HG02798 (cell line): ENCODE measurements around the gene FBL.
A peak's percentile ranks its signal among the peaks of the same experiment; 100 is the strongest.

Experiments used
- ATAC-seq: cut with Tn5 transposase; IDR thresholded peaks from one replicate; pipeline ENCODE4 v1.9.1; 2021; ENCODE audit warnings: mild to moderate bottlenecking; ENCODE audit not compliant: unreplicated experiment, poor library complexity

The FBL gene

DNA sequence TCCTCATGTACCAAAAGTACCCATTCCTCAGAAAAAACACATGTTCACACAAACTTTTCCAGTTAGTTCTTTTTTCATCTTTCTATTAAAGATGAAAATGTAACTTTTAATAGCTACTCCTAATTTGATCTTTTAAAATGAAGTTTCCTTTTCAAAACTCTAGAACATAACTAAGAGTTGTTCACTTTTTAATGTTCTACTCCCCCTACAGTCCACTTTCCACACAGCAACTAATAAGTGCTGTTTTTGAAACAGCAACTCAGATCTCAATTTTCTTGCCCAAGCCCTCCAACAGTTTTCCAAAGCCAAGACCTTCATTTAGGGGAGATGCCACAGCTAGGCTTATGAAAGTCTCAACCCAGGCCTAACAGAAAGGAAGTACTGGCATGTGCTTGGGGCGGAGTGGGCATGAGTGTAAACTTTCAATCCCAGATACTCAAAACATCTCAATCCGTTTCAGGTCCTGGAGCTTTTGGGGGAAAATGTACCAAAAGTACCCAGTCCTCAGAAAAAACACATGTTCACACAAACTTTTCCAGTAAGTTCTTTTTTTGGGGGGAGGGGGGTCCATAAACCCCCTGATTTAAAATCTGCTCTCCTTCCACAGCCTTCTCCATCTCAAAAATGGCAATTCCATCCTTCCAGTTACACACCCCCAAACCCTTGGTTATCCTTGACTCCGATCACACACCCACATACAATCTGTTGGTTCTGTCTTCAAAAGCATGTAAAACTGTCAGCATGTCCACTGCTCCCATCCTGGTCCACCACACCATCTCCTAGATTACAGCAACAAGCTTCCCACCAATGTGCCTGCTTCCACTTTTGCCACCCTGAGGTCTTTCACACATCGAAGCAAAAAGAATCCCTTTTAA, 2.0 kb downstream of the FBL start:
- ATAC-seq, result no peak

DNA sequence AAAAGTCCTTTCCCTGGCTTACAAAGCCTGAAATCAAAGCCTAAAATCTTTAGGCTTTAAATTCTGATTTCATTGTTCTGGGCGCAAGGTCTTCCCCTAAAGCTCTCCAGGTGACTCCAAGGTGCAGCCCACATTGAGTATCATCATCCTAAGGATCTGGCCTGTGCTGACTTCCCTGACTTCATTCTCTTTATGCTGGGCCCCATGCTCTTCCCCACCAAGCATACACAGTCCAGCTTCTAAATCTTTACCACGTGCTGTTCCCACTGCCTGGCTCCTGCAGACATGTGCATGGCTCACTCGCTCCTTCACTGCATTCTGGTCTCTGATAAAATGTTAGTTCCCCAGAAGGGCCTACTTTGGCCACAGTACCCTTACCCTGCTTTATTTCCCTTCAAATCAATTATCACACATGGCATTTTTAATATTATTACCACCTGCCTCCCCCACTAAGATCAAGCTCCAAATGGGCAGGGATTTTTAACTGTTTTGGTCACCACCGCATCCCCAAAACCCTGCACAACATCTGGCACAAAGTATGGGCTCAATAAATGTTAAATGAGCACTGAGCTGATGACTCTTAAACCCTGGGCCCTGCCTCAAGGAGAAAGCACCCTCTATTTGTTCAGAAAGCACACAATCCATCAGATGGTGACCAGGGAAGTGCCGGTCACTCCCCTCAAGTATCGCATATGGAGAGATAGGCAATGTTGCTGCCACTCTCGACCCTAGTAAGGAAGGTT, 3.3 kb downstream of the FBL start:
- no peak for ATAC-seq

DNA sequence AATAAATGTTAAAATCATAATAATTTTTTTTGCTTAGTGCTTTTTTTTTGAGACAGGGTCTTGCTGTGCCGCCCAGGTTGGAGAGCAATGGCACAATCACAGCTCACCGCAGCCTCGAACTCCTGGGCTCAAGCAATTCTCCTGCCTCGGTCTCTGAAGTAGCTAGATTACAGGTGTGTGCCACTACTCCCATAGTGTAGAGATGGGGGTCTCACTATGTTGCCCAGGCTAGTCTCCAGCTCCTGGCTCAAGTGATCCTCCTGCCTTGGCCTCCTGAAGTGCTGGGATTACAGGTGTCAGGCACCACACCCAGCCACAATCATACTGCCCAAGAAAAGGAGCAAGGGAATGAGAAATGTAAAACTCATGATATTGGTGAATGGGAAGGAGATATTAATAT, 5.1 kb downstream of the FBL start:
- ATAC-seq, result no peak

DNA sequence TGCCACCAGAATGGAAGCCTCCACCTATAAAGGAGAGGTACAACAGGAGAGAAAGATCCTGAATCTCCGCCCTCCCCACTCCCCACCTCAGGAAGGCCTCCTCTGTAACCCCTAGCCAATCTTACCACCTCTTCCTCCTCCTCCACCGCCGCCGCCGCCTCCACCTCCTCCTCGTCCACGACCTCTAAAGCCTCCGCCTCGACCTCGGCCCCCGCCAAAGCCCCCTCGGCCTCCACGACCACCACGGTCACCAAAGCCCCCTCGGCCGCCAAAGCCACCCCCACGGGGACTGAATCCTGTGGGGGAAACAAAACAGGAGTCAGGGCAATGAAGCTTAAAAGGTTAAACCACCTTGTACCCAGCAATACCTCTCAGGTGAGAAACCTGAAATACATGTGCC, 5.7 kb downstream of the FBL start:
- no peak for ATAC-seq

DNA sequence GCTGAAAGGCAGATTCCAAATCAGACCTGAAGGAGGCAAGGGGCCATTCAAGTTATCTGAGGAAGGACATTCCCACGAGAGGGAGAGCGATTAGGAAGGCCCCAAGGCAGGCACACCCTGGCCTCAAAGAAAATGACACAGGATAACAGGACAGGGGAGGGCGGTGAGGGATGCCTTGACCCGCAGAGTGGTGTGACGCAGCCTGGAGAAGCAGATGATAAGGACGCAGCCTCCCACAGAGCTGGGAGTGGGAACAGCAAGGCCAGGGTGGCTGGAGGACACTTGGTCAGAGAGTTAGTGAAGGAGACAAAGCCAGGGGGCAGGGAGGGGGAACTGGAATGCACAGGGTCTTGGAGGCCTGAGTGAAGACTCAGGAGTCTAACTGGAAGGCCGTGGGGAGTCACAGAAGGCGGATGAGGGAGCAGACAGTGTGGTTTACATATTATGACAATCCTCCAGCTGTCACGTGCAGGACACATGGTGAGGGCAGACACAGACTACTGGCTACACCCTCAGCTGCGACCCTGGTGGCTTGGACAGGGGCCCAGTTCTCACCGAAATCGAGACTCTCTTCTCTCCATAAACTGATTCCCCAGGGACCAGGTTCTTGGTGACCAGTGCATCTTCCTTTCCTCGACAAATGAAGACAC, 6.4 kb downstream of the FBL start:
- no peak for ATAC-seq

DNA sequence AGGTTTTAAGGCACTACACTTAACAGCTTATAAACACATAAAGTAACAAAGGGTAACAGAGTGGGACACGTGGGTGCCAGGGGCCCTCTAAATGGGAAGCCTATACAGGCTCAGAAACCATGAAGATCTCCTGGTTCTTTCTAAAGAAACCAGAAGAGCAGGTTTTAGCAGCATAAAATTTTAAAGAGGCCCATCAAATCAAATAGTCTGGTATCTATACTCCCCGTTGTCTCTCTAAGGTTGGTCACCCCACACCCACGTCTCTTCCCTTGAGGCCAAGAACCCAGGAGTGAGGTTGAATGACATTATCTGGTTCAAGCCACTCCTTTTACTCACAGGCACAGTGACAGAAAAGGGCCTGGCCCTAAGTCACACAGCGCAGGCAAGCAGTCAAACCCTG, 7.6 kb downstream of the FBL start:
- ATAC-seq, result no peak

DNA sequence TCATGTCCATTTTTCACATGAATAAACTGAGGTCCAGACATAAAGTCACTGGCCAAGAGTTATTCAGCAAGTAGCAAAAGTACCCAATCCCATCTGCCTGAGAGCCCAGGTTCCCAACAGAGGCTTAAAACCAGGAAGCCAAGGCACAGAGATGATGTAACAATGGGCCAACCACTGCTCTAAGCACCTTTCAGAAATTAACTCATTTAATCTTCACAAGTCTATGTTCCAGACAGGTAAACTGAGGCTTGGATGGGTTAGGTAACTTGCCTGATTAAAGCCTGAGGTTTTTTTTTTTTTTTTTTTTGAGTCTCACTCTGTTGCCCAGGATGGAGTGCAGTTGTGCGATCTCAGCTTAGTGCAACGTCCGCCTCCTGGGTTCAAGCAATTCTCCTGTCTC, 8.2 kb downstream of the FBL start:
- no peak for ATAC-seq

DNA sequence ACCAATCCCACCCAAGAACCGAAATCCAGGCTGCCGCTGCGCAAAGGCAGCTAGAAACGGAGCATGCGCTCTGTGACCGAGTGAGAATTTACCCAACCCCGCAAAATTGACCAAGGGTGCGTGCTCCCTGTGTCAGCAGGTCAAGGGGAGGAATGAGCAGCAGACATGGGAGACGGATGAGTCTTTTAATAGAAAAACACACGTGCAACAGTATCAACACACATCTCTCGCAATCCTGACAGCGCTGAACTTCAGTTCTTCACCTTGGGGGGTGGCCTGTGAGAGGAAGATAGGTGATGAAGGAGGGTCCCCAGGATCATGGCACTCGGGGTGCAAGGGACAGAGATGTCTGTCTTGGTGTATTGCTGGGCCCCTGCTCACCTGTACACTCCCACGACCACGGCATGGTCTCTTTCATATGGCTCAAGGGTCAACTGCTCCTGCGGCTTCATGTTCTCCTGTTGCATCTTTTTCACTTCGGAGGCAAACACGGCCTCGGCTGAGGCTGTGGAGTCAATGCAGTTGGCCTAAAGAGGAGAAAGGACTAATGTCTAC, 11.8 kb downstream of the FBL start:
- no peak for ATAC-seq

DNA sequence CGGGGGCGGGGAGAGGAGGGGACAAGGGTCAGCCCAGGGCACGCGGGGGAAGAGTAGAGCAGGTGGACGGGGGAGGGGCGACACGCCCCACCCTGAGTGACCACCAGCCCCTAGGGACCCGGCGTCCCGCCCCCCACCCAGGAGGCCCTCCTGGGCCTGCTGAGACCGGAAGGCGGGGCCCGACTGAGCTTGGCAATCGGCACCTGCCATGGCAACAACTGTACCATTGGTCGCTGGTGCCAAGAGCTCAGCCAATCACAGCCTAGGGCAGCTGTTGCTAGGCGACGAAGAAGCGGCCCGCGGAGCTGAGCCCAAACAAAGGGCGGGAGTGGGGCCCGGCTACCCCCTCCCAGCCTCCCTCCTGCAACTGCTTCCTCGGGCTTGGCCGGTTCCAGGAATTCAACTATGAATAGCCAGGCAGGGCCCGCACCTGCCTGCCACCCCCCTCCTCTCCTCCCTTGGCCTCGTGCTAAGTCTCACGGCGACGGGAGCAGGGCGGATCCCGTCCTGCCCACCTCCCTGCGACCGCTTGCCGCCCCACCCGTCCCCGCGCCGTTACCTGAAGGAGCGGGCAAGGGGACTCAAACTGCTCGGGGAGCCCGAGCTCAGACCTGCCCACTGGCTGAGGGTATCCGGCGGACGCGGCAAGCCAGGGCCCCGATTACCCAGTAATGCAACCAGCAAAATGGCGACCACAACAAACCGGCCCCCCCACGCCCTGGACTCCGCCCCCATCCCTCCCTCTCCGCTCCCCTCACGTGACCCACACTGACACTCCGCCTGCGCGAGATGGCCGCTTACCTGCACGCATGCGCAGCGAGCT, 12.5 kb downstream of the FBL start, which contains the start of gene DYRK1B:
Gene DYRK1B (minus strand): TSS at position 699 of the 823 bp plus-strand sequence. CDS start 2,295 bp downstream, outside the sequence.
- ATAC-seq, result peak; percentile 90

DNA sequence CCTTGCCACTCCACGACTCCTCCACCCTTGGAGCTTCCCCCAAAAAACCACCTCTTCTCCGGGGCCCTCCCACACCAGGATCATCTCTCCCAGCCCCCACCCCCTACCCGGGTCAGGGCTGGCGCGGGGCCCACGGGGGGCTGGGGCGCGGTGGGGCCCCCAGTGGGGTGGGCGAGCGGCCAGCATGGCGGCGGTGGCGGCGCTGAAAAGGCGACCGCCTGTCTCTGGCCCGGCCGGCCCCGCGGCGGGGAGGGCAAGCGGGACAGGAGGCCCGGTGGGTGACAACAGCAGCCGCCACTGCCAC, 13.1 kb downstream of the FBL start:
- no peak for ATAC-seq

DNA sequence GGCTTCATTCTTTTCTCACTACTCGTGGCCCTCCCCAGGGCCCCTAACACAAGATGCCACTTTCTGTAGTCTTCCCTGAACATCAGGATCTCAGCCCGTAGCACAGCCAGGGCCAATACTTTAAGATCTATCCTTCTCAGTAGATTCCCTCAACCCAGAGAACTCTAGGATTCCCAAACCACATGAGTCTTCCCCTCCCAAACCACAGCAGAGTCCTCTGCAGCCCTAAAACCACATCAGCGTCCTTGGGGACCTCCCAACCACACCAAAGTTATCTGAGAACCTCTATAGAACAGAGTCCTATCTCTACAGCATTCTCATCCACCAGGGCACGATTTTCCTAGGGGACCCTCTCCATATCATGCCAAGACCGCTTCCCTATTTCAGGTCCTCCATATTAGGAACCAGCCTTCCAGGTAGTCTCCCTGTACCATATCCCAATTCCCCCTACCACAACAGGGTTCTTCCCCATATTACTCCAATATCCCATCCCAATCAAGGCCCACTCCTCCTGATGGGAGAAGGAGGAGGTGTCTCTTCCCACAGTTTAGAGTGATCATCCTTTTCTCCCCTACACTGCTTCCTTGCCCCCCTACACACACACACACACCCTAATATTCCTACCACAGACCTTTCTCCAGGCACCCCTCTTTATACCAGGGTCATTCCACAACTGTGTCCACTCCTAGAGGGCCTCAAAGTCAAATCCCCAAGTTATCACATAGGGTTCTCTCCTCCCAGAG, 13.7 kb downstream of the FBL start:
- ATAC-seq, result no peak

DNA sequence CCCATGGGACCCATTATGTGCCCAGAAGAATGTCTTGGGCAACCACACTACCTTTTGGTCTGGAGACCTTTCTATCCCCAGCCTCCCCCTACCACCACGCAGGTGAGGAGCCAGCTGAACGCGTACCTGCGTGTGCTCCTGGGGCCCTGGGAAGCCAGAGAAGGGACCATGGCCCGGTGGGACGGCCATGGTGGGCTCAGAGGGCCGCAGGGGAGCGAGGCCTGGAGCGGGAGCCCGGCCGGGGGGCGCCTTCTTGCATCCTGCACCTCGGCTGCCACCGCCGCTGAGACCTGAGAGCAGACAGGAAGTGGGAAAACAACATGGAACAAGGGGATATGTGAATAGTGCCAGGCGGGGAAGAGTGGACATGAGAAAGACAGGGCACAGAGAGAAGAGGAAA, 14.5 kb downstream of the FBL start:
- no peak for ATAC-seq

DNA sequence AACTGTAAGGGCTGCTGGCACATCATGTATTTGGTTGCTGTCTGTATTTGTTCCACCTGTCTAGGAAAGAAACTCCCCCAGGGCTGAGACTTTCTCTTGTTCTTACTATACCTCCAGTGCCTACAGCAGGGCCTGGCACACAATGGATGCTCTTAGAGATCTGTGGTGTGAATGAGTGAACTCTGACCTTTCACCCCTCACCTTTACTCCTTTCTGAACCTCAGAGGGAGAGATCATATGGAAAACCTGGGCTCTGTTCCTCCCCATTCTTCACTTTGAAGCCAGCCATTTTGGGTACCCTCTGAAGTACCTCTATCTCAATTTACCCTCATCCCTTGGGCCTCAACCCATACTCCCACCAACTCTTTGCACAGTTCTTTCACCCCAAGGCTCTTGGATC, 15.3 kb downstream of the FBL start:
- ATAC-seq, result no peak

DNA sequence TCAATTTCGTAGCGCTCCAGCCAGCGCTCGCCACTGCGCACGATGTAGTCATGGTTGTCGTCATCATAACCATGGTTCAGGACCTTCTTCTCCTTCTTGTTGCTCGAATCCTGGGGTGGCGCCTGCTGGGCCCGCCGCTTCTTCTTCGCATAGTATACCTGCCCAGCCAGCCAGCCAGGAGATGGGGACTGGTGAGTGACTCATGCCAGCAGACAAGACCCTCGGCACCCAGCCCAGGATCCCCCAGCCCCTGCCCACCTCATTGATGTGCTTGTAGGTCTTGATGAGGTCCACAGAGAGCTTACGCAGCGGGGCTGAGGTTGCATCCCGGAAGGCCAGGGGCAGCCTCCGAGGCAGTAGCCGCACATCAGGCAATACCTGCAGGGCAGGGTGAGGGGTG, 15.8 kb downstream of the FBL start:
- no peak for ATAC-seq

DNA sequence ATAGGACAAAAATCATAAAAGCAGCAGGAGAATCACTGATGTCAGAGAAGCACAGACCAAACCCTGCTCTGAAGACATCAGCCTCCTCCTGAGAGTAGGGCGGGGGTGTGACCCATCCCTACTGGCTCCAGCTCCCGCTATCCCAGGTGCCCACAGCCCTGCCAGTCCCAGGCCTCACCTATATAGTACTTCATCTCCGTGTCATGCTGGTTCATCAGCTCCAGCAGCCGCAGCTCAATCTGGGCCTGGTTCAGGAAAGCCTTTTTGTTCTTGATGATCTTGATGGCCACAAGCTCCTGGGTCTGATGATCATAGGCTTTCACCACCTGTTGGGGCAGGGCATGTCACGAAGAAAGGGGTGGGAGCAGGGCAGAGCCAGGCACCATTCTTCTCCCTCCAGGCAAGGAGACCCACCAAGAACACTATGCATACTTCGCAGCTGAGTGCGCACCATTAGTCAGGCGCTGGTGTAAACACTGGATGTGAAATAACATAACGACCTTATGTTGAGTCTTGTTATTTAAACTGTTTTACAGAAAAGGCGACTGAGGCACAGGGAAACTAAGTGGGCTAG, 16.4 kb downstream of the FBL start:
- no peak for ATAC-seq

DNA sequence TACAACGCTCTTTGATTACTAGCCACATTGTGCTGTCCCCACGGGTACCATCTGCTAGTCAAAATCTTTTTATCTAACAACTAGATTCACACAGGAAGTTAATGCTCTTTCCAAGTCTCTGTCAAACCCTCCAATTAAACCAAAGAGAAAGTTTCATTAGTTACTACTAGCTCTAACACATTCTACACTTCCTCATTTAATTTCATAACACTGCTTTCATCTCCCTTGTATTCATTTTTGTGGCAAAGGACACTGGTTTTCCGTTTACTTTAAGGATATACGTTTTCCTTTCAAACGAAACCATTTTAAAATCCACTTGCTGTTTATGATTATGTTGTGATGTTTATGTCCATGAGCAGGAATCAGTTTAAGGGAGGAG, 17.5 kb downstream of the FBL start:
- ATAC-seq, result no peak

DNA sequence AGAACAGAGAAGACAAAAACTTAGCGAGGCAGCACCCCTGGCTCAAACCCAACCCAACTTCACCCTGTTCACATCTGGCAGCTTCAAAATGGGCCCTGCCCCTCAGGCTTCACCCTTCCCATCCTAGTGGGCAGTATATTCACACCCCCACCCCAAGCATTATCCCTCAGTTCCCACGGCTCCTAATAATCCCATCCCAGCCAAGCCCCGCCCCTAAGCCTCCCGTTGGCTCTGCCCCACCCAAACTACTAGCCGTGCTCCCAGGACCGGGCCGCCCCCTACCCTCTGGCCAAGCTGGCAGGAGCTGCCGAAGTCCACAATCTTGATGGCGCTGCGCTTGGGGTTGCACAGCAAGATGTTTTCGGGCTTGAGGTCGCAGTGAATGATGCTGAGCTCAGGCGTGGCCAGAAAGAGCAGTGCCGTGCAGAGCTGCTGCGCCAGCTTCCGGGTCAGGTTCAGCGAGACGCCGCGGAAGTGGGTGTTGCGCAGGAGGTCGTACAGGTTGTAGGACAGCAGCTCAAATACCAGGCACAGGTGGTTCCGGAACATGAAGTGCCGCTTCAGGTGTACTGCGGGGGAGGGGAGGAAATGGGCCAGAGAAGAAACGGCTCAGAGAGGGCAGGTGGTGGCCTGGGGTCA, 18.0 kb downstream of the FBL start:
- no peak for ATAC-seq

DNA sequence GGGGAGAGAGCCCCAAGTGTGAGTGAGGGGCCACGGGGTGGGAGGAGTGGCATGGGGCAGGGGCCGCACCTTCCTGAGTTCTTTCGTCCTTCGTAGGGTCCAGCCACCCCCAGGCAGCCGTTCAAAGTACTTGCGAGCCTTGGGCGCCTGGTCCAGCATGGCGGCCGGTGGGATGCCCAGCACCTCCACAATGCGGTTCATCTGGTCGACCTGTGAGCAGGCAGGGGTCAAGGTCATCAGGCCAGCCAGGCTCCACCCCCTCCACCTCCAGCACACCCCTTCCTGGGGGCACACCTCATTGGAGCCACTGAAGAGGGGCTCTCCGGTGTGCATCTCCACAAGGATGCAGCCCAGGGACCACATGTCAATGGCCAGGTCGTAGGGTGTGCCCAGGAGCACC, 19.0 kb downstream of the FBL start:
- ATAC-seq, result no peak
